SJSA1 (cell line): ENCODE measurements around the gene CACNA2D3. TPM values are rescaled to one million over a fixed set of nuclear protein-coding genes. Genes with fewer than 3 reads are reported as not detected.

Experiments used
- DNase-seq, 2 experiments: peaks; one replicate each; pipeline ENCODE4 v3.0.0-alpha.2; 2015 to 2020; ENCODE audit warnings: low spot score in 2 of 2, low read depth in 1 of 2
- H3K27ac ChIP-seq: fragments of 250-450 bp; sonication (Bioruptor Pico); 2 replicates; pipeline ENCODE4 v1.5.1; 2020; ENCODE audit warnings: mild to moderate bottlenecking, moderate library complexity
- H3K27me3 ChIP-seq: fragments of 250-450 bp; sonication (Bioruptor Pico); replicated peaks from 2 replicates; pipeline ENCODE4 v1.5.1; 2020; ENCODE audit warnings: mild to moderate bottlenecking, moderate library complexity
- H3K36me3 ChIP-seq: fragments of 250-450 bp; sonication (Bioruptor Pico); 2 replicates; pipeline ENCODE4 v1.5.1; 2020; ENCODE audit warnings: mild to moderate bottlenecking
- H3K4me1 ChIP-seq: fragments of 250-450 bp; sonication (Bioruptor Pico); replicated peaks from 2 replicates; pipeline ENCODE4 v1.6.1; 2021; ENCODE audit warnings: mild to moderate bottlenecking
- H3K4me3 ChIP-seq: fragments of 250-450 bp; sonication (Bioruptor Pico); 2 replicates; pipeline ENCODE4 v1.5.1; 2020; ENCODE audit warnings: mild to moderate bottlenecking
- H3K9me3 ChIP-seq: fragments of 250-450 bp; sonication (Bioruptor Pico); replicated peaks from 2 replicates; pipeline ENCODE4 v1.5.1; 2020; ENCODE audit warnings: mild to moderate bottlenecking
- total RNA-seq: library from RNA; depleted of rRNA; stranded (reverse); fragments of >200 nt; shearing (Covaris generic); gene quantifications from 2 replicates; pipeline ENCODE4 v1.2.3, GENCODE V29; 2014

The CACNA2D3 gene
- total RNA-seq, 1 experiment from 2014 or later: not detected

GRCh38 chr3:54862526-54862925 is 740.2 kb downstream of the CACNA2D3 start:
- H3K27me3 ChIP-seq: no peaks in the 10 kb centered on the region
- no peaks in the 10 kb centered on the region for H3K36me3 ChIP-seq
- peaks cover 25% of the 10 kb centered on the region for H3K4me1 ChIP-seq
- peak overlapping the region; percentile 65 for H3K27ac ChIP-seq
- H3K4me3 ChIP-seq: no peak overlapping the region
- no peaks in the 10 kb centered on the region for H3K9me3 ChIP-seq
- DNase-seq: peak in 1 of 2 experiments; percentile 20

- Histone ChIP-seq H3K4me1 (peaks cover 25% of the 10 kb centered on the region), H3K9me3 (no peaks in the 10 kb centered on the region), H3K27ac (peak overlapping the region; percentile 65), H3K4me3 (0 out of 2 replicates have a peak overlapping the region, but pooled peaks have one; percentile 5), H3K36me3 (no peaks in the 10 kb centered on the region), H3K27me3 (no peaks in the 10 kb centered on the region)
- peak; percentile 55 to 62 for DNase-seq
Observed at GRCh38 chr3:54863366-54863765, 741.0 kb downstream of the CACNA2D3 start.

GRCh38 chr3:54863786-54864185 is 741.4 kb downstream of the CACNA2D3 start:
- H3K4me1 ChIP-seq: peaks cover 25% of the 10 kb centered on the region
- H3K36me3 ChIP-seq: no peaks in the 10 kb centered on the region
- H3K27me3 ChIP-seq: no peaks in the 10 kb centered on the region
- no peak overlapping the region for H3K4me3 ChIP-seq
- peak overlapping the region; percentile 65; the same call in 1 of the 2 replicates for H3K27ac ChIP-seq
- H3K9me3 ChIP-seq: no peaks in the 10 kb centered on the region
- DNase-seq: no peak

- DNase-seq: no peak
- H3K27me3 ChIP-seq: no peaks in the 10 kb centered on the region
- no peaks in the 10 kb centered on the region for H3K9me3 ChIP-seq
- no peaks in the 10 kb centered on the region for H3K36me3 ChIP-seq
- H3K4me3 ChIP-seq: no peak overlapping the region
- no peak overlapping the region for H3K27ac ChIP-seq
- peaks cover 28% of the 10 kb centered on the region for H3K4me1 ChIP-seq
Observed at GRCh38 chr3:54865316-54865715, 743.0 kb downstream of the CACNA2D3 start.

GRCh38 chr3:54866251-54866650 is 743.9 kb downstream of the CACNA2D3 start:
- H3K27me3 ChIP-seq: no peaks in the 10 kb centered on the region
- no peak for DNase-seq
- H3K4me3 ChIP-seq: no peak overlapping the region
- H3K27ac ChIP-seq: no peak overlapping the region
- no peaks in the 10 kb centered on the region for H3K9me3 ChIP-seq
- no peaks in the 10 kb centered on the region for H3K36me3 ChIP-seq
- peaks cover 33% of the 10 kb centered on the region for H3K4me1 ChIP-seq

- H3K9me3 ChIP-seq: no peaks in the 10 kb centered on the region
- DNase-seq: peak; percentile 67 to 72
- H3K4me1 ChIP-seq: peaks cover 20% of the 10 kb centered on the region
- no peaks in the 10 kb centered on the region for H3K27me3 ChIP-seq
- no peak overlapping the region for H3K4me3 ChIP-seq
- peak overlapping the region; percentile 12; the same call in 1 of the 2 replicates for H3K27ac ChIP-seq
- no peaks in the 10 kb centered on the region for H3K36me3 ChIP-seq
Observed at GRCh38 chr3:54870423-54870822, 748.1 kb downstream of the CACNA2D3 start.

GRCh38 chr3:54871867-54872266 is 749.5 kb downstream of the CACNA2D3 start:
- H3K4me3 ChIP-seq: no peak overlapping the region
- H3K36me3 ChIP-seq: no peaks in the 10 kb centered on the region
- H3K27me3 ChIP-seq: no peaks in the 10 kb centered on the region
- no peak for DNase-seq
- H3K9me3 ChIP-seq: no peaks in the 10 kb centered on the region
- no peak overlapping the region for H3K27ac ChIP-seq
- H3K4me1 ChIP-seq: peaks cover 20% of the 10 kb centered on the region

GRCh38 chr3:54873059-54874010 is 751.0 kb downstream of the CACNA2D3 start:
- peak in 1 of 2 experiments; percentile 33 for DNase-seq
- Histone ChIP-seq H3K27ac (no peak overlapping the region), H3K36me3 (no peaks in the 10 kb centered on the region)

GRCh38 chr3:54874816-54875556 is 752.6 kb downstream of the CACNA2D3 start:
- no peaks in the 10 kb centered on the region for H3K9me3 ChIP-seq
- no peak for DNase-seq
- no peak overlapping the region for H3K27ac ChIP-seq
- H3K36me3 ChIP-seq: no peaks in the 10 kb centered on the region
- H3K4me3 ChIP-seq: no peak overlapping the region
- H3K4me1 ChIP-seq: peaks cover 20% of the 10 kb centered on the region
- no peaks in the 10 kb centered on the region for H3K27me3 ChIP-seq

More at GRCh38 chr3:54873059-54874010, 751.0 kb downstream of the CACNA2D3 start:
- Histone ChIP-seq H3K27me3 (no peaks in the 10 kb centered on the region), H3K4me3 (no peak overlapping the region), H3K9me3 (no peaks in the 10 kb centered on the region), H3K4me1 (peaks cover 20% of the 10 kb centered on the region)

GRCh38 chr3:54875596-54876268 is 753.4 kb downstream of the CACNA2D3 start:
- Histone ChIP-seq H3K27me3 (no peaks in the 10 kb centered on the region), H3K36me3 (no peaks in the 10 kb centered on the region), H3K4me3 (no peak overlapping the region), H3K9me3 (no peaks in the 10 kb centered on the region), H3K4me1 (peaks cover 13% of the 10 kb centered on the region), H3K27ac (no peak overlapping the region)
- DNase-seq: no peak

GRCh38 chr3:54876694-54877093 is 754.3 kb downstream of the CACNA2D3 start:
- H3K9me3 ChIP-seq: no peaks in the 10 kb centered on the region
- no peak for DNase-seq
- no peak overlapping the region for H3K27ac ChIP-seq
- H3K36me3 ChIP-seq: no peaks in the 10 kb centered on the region
- H3K27me3 ChIP-seq: no peaks in the 10 kb centered on the region
- H3K4me3 ChIP-seq: no peak overlapping the region
- H3K4me1 ChIP-seq: peaks cover 14% of the 10 kb centered on the region

- H3K27me3 ChIP-seq: no peaks in the 10 kb centered on the region
- H3K9me3 ChIP-seq: no peaks in the 10 kb centered on the region
- H3K27ac ChIP-seq: no peak overlapping the region
- peaks cover 22% of the 10 kb centered on the region for H3K4me1 ChIP-seq
- no peaks in the 10 kb centered on the region for H3K36me3 ChIP-seq
- DNase-seq: no peak
- H3K4me3 ChIP-seq: no peak overlapping the region
Observed at GRCh38 chr3:54877730-54878129, 755.4 kb downstream of the CACNA2D3 start.

- no peak for DNase-seq
- H3K27ac ChIP-seq: no peak overlapping the region
Observed at GRCh38 chr3:54878145-54878544, 755.8 kb downstream of the CACNA2D3 start.

More at GRCh38 chr3:54878145-54878544, 755.8 kb downstream of the CACNA2D3 start:
- Histone ChIP-seq H3K27me3 (no peaks in the 10 kb centered on the region), H3K36me3 (no peaks in the 10 kb centered on the region), H3K4me1 (peaks cover 22% of the 10 kb centered on the region), H3K9me3 (no peaks in the 10 kb centered on the region), H3K4me3 (no peak overlapping the region)
